ENCODE data around the gene KRTDAP.

Gene KRTDAP

GRCh38 chr19:35512831-35513627, 22.8 kb upstream of the KRTDAP start:
- no peak for DNase-seq

GRCh38 chr19:35511337-35511736, 21.1 kb upstream of the KRTDAP start:
- no peak for DNase-seq

GRCh38 chr19:35510626-35510964, 20.3 kb upstream of the KRTDAP start:
- DNase-seq = no peak

GRCh38 chr19:35509861-35510625, 19.8 kb upstream of the KRTDAP start:
- peak; percentile 57 to 79 for DNase-seq

GRCh38 chr19:35509018-35509652, 18.9 kb upstream of the KRTDAP start:
- peak in 1 of 2 experiments; percentile 32 for DNase-seq

- DNase-seq = no peak
These were observed 17.9 kb upstream of the KRTDAP start for GRCh38 chr19:35508129-35508528.

GRCh38 chr19:35507561-35507960, 17.3 kb upstream of the KRTDAP start:
- DNase-seq = no peak

GRCh38 chr19:35506011-35506410, 15.7 kb upstream of the KRTDAP start:
- DNase-seq = no peak

- no peak for DNase-seq
These were observed 12.5 kb upstream of the KRTDAP start for GRCh38 chr19:35502751-35503150.

- no peak for DNase-seq
These were observed 11.4 kb upstream of the KRTDAP start for GRCh38 chr19:35501684-35502083.

- no peak for DNase-seq
These were observed 10.3 kb upstream of the KRTDAP start for GRCh38 chr19:35500611-35501010.

- no peak for DNase-seq
These were observed 8.8 kb upstream of the KRTDAP start for GRCh38 chr19:35498984-35499527.

- no peak for DNase-seq
These were observed 8.0 kb upstream of the KRTDAP start for GRCh38 chr19:35498220-35498619.

GRCh38 chr19:35497406-35497805, 7.1 kb upstream of the KRTDAP start:
- DNase-seq = no peak

GRCh38 chr19:35495107-35496064, 5.1 kb upstream of the KRTDAP start:
- DNase-seq = peak; percentile 81 to 92

GRCh38 chr19:35493971-35494370, 3.7 kb upstream of the KRTDAP start:
- DNase-seq = no peak

- no peak for DNase-seq
These were observed 1.6 kb upstream of the KRTDAP start for GRCh38 chr19:35491836-35492360.

- DNase-seq = no peak
These were observed 1.6 kb downstream of the KRTDAP start for GRCh38 chr19:35488677-35489076.

GRCh38 chr19:35487656-35488182, 2.5 kb downstream of the KRTDAP start:
- DNase-seq = no peak

GRCh38 chr19:35486268-35486708, 4.0 kb downstream of the KRTDAP start:
- no peak for DNase-seq

GRCh38 chr19:35484252-35485036, 5.8 kb downstream of the KRTDAP start:
- no peak for DNase-seq
